Non-pigmented ciliary epithelial cell (primary cell): Measurements from ENCODE around the gene CENPH.
A peak's percentile ranks its signal among the peaks of the same experiment; 100 is the strongest.
"Not testable (repeated sequence)": the region's sequence is repeated elsewhere in the genome, so short reads cannot be mapped to it uniquely, and the experiment has no call there.

Experiments used
- DNase-seq: peaks from one replicate; pipeline ENCODE4 v3.0.0-alpha.2; 2010; ENCODE audit warnings: low read depth

CENPH gene

GRCh38 chr5:69209602-69210001 is 20.2 kb downstream of the CENPH start:
- no peak for DNase-seq

GRCh38 chr5:69211200-69211599 is 21.8 kb downstream of the CENPH start:
- no peak for DNase-seq

GRCh38 chr5:69212022-69212421 is 22.6 kb downstream of the CENPH start:
- DNase-seq: no peak

- DNase-seq: no peak
These were observed 24.3 kb downstream of the CENPH start for GRCh38 chr5:69213513-69214215.

- DNase-seq: no peak
These were observed 27.7 kb downstream of the CENPH start for GRCh38 chr5:69217151-69217511.

GRCh38 chr5:69217548-69218526 is 28.5 kb downstream of the CENPH start:
- DNase-seq: no peak

- no peak for DNase-seq
These were observed 30.6 kb downstream of the CENPH start for GRCh38 chr5:69219939-69220338.

GRCh38 chr5:69220371-69220770 is 31.0 kb downstream of the CENPH start:
- not testable (repeated sequence) for DNase-seq

GRCh38 chr5:69220833-69221232 is 31.4 kb downstream of the CENPH start:
- not testable (repeated sequence) for DNase-seq

GRCh38 chr5:69224520-69224919 is 35.1 kb downstream of the CENPH start:
- DNase-seq: no peak

GRCh38 chr5:69225860-69226259 is 36.5 kb downstream of the CENPH start:
- no peak for DNase-seq

- DNase-seq: no peak
These were observed 40.8 kb downstream of the CENPH start for GRCh38 chr5:69230181-69230580.

- no peak for DNase-seq
These were observed 41.9 kb downstream of the CENPH start for GRCh38 chr5:69231281-69231680.

- DNase-seq: no peak
These were observed 42.5 kb downstream of the CENPH start for GRCh38 chr5:69231851-69232250.

GRCh38 chr5:69234457-69235268 is 45.3 kb downstream of the CENPH start, which contains the start of gene CDK7:
TSS of gene CDK7 (plus strand) at chr5:69234886. CDS start at chr5:69234976, 90 bp downstream.
- peak; percentile 42 for DNase-seq

GRCh38 chr5:69236733-69237132 is 47.4 kb downstream of the CENPH start:
- DNase-seq: not testable (repeated sequence)

GRCh38 chr5:69237877-69238276 is 48.5 kb downstream of the CENPH start:
- no peak for DNase-seq

- peak; percentile 13 for DNase-seq
These were observed 49.4 kb downstream of the CENPH start for GRCh38 chr5:69238760-69239251.

GRCh38 chr5:69242215-69242927 is 53.0 kb downstream of the CENPH start:
- DNase-seq: no peak

- no peak for DNase-seq
These were observed 55.6 kb downstream of the CENPH start for GRCh38 chr5:69245031-69245430.

GRCh38 chr5:69248019-69248418 is 58.6 kb downstream of the CENPH start:
- DNase-seq: no peak
